ENCODE data around the gene SMARCA2. TPM values are rescaled to one million over a fixed set of nuclear protein-coding genes. Genes with fewer than 3 reads are reported as not detected.

Gene SMARCA2
- total RNA-seq, 1 donor from 2014 or later: 96.2 TPM

- Mint-ChIP-seq H3K4me3 (no peak overlapping the region), H3K9me3 (peaks cover 14% of the 10 kb centered on the region)
- DNase-seq (ENCODE audit: low spot score in 2 of 2, unreplicated experiment in 2 of 2): no peak
These were observed 38.1 kb upstream of the SMARCA2 start for GRCh38 chr9:1977026-1977425.

GRCh38 chr9:1978941-1979340 is 36.2 kb upstream of the SMARCA2 start:
- no peak overlapping the region for H3K27ac Mint-ChIP-seq
- no peak overlapping the region for H3K4me3 Mint-ChIP-seq
- no peaks in the 10 kb centered on the region for H3K36me3 Mint-ChIP-seq
- no peaks in the 10 kb centered on the region for H3K27me3 Mint-ChIP-seq (ENCODE audit: low read depth)
- no peaks in the 10 kb centered on the region for H3K9me3 Mint-ChIP-seq
- no peak for TF ChIP-seq CTCF (IDR thresholded peaks at IDR 0.05; ENCODE audit: unreplicated experiment)
- DNase-seq (ENCODE audit: low spot score in 2 of 2, unreplicated experiment in 2 of 2): no peak
- H3K4me1 Mint-ChIP-seq: peaks cover 25% of the 10 kb centered on the region

More at GRCh38 chr9:1977026-1977425, 38.1 kb upstream of the SMARCA2 start:
- H3K27ac Mint-ChIP-seq: no peak overlapping the region
- peaks cover 25% of the 10 kb centered on the region for H3K4me1 Mint-ChIP-seq
- peaks cover 6% of the 10 kb centered on the region for H3K36me3 Mint-ChIP-seq
- TF ChIP-seq CTCF (IDR thresholded peaks at IDR 0.05; ENCODE audit: unreplicated experiment): no peak
- H3K27me3 Mint-ChIP-seq (ENCODE audit: low read depth): no peaks in the 10 kb centered on the region

DNA sequence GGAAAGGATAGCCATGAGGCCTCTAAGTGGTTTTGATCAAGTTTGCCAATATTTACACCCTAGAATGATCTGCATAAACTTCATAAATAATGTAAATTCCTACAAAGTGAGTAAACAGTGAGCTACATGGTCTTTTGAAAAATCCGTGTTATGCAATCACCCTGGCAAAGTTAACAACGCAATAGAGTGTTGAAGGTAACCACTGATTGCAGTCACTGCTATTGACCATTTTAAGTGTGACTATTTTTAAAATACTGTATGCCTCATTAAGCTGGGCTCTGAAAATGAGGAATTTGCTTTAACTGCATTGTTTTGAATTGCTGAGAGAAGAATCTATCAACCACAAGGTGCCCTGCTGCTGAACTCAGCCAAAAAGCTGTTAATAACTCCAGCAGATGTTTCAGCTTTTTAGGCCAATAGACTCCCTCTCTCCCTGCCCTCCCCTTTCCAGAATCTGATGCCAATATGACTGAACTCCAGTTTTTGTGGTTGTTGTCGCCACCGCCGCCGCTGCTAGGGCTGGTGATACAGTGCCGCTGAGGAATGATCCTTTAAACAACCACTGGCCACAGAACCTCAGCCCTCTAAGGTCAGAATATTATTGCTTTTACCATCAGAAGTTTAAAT is 35.3 kb upstream of the SMARCA2 start:
- no peaks in the 10 kb centered on the region for H3K9me3 Mint-ChIP-seq
- DNase-seq (ENCODE audit: low spot score in 2 of 2, unreplicated experiment in 2 of 2): no peak
- H3K27ac Mint-ChIP-seq: peak overlapping the region; percentile 43
- H3K27me3 Mint-ChIP-seq (ENCODE audit: low read depth): no peaks in the 10 kb centered on the region
- no peaks in the 10 kb centered on the region for H3K36me3 Mint-ChIP-seq
- TF ChIP-seq CTCF (IDR thresholded peaks at IDR 0.05; ENCODE audit: unreplicated experiment): no peak
- H3K4me1 Mint-ChIP-seq: peaks cover 25% of the 10 kb centered on the region
- H3K4me3 Mint-ChIP-seq: no peak overlapping the region

DNA sequence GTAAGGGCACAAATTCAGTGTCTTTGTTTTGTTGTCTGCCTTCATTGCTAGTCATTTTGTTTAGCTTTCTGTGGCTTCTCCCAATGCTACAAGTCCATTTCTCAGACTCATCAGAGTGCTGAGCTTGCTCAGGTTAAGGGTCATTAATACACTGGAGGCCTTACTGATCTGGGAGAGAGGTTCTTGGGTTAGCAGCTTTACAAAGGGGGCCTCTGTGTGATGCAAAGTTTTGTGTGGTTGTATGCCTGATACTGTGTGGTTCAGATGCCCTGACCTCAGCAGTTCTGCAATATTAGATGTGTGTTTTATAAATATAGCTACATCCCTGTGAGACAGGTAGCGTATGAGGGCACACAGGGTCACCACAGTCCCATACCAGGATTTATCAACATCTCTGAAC is 34.8 kb upstream of the SMARCA2 start:
- TF ChIP-seq CTCF (IDR thresholded peaks at IDR 0.05; ENCODE audit: unreplicated experiment): no peak
- Mint-ChIP-seq H3K4me3 (no peak overlapping the region), H3K9me3 (no peaks in the 10 kb centered on the region), H3K4me1 (peaks cover 25% of the 10 kb centered on the region), H3K27me3 (ENCODE audit: low read depth) (no peaks in the 10 kb centered on the region), H3K36me3 (no peaks in the 10 kb centered on the region), H3K27ac (peak overlapping the region; percentile 43)
- DNase-seq (ENCODE audit: low spot score in 2 of 2, unreplicated experiment in 2 of 2): no peak

- Mint-ChIP-seq H3K4me3 (no peak overlapping the region), H3K27ac (no peak overlapping the region), H3K4me1 (peaks cover 23% of the 10 kb centered on the region), H3K36me3 (peaks cover 1% of the 10 kb centered on the region), H3K9me3 (peaks cover 15% of the 10 kb centered on the region), H3K27me3 (ENCODE audit: low read depth) (no peaks in the 10 kb centered on the region)
- no peak for TF ChIP-seq CTCF (IDR thresholded peaks at IDR 0.05; ENCODE audit: unreplicated experiment)
- DNase-seq (ENCODE audit: low spot score in 2 of 2, unreplicated experiment in 2 of 2): no peak
These were observed 33.1 kb upstream of the SMARCA2 start for GRCh38 chr9:1982074-1982473.

- H3K27me3 Mint-ChIP-seq (ENCODE audit: low read depth): no peaks in the 10 kb centered on the region
- no peak for TF ChIP-seq CTCF (IDR thresholded peaks at IDR 0.05; ENCODE audit: unreplicated experiment)
- H3K4me1 Mint-ChIP-seq: no peaks in the 10 kb centered on the region
- peaks cover 17% of the 10 kb centered on the region for H3K9me3 Mint-ChIP-seq
- H3K27ac Mint-ChIP-seq: no peak overlapping the region
- no peak overlapping the region for H3K4me3 Mint-ChIP-seq
- DNase-seq (ENCODE audit: low spot score in 2 of 2, unreplicated experiment in 2 of 2): no peak
- peaks cover 3% of the 10 kb centered on the region for H3K36me3 Mint-ChIP-seq
These were observed 28.8 kb upstream of the SMARCA2 start for GRCh38 chr9:1986341-1986740.
